ENCODE data around the gene WAS. TPM values are rescaled to one million over a fixed set of nuclear protein-coding genes. Genes with fewer than 3 reads are reported as not detected.

Gene WAS
- polyA plus RNA-seq, 2 of the 4 experiments (the other 2 are of a cell fraction), result 0.05 to 0.44 TPM

- Histone ChIP-seq H3K9me3 (peaks cover 5% of the 10 kb centered on the region; the same call in 1 of the 3 replicates), H3K4me1 (no peaks in the 10 kb centered on the region), H3K27ac (no peak overlapping the region), H3K4me3 (no peak overlapping the region), H3K4me2 (no peak overlapping the region)
- ATAC-seq, result no peak
- FAIRE-seq, result peak; percentile 92
- TF ChIP-seq KDM1A (IDR thresholded peaks at IDR 0.05; ENCODE audit: low read depth) (no peak), PBX3 (IDR thresholded peaks at IDR 0.05) (no peak), HMGXB4 (CRISPR knock-in tag; IDR thresholded peaks at IDR 0.05; ENCODE audit: borderline replicate concordance) (no peak), CHD2 (IDR thresholded peaks at IDR 0.05; ENCODE audit: low read length, partially characterized antibody) (no peak), SREBF2 (IDR thresholded peaks at IDR 0.05) (no peak), ZSCAN20 (CRISPR knock-in tag; IDR thresholded peaks at IDR 0.05) (no peak), MAZ (IDR thresholded peaks at IDR 0.05; ENCODE audit: borderline replicate concordance, low read depth, low read length) (no peak), JUN (IDR thresholded peaks at IDR 0.05) (no peak), MAFK (IDR thresholded peaks at IDR 0.05; ENCODE audit: partially characterized antibody) (no peak), TP53 (CRISPR knock-in tag; IDR thresholded peaks at IDR 0.05) (no peak), MAX (IDR thresholded peaks at IDR 0.05) (no peak), NPAS2 (CRISPR knock-in tag; IDR thresholded peaks at IDR 0.05; ENCODE audit: borderline replicate concordance) (no peak), EHF (CRISPR knock-in tag; IDR thresholded peaks at IDR 0.05) (no peak), ELK1 (IDR thresholded peaks at IDR 0.05; ENCODE audit: low read depth, low read length) (no peak), PHF8 (IDR thresholded peaks at IDR 0.05; ENCODE audit: borderline replicate concordance, low read depth) (no peak), JUNB (IDR thresholded peaks at IDR 0.05) (no peak), HOXB5 (CRISPR knock-in tag; IDR thresholded peaks at IDR 0.05) (no peak), ATOH8 (CRISPR knock-in tag; IDR thresholded peaks at IDR 0.05; ENCODE audit: low read depth) (no peak), GATA3 (IDR thresholded peaks at IDR 0.05; ENCODE audit: borderline replicate concordance) (no peak), EP300 (IDR thresholded peaks at IDR 0.05) (no peak)
- ChIA-PET POLR2A (interaction anchor here (1.4 kb wide), 1 partner anchor 9 kb away, joined by 5 read pairs; no protein-coding TSS in a partner anchor), CTCF (interaction anchor here (1.5 kb wide), 1 partner anchor 80 kb away, joined by 4 read pairs; no protein-coding TSS in a partner anchor)
- DNase-seq (ENCODE audit: low read depth in 1 of 2, low spot score in 1 of 2), result no peak
Measured at GRCh38 chrX:48728653-48729052, 45.1 kb downstream of the WAS start.

GRCh38 chrX:48736303-48736702 is 52.7 kb downstream of the WAS start:
- WGBS (ENCODE audit: missing lambda C conversion rate), result 100% methylated on average over 1 of the region's 1 CpG
- DNase-seq (ENCODE audit: low read depth in 1 of 2, low spot score in 1 of 2) (no peak), ATAC-seq (no peak), FAIRE-seq (no peak)
- Histone ChIP-seq H3K4me3 (peak overlapping the region; percentile 30; the same call in 1 of the 3 replicates), H3K4me2 (peak overlapping the region; percentile 73), H3K27ac (peak overlapping the region; percentile 59 to 77; a peak in 5 of 6 replicates), H3K9me3 (no peaks in the 10 kb centered on the region), H3K4me1 (peaks cover 6% of the 10 kb centered on the region)
- ChIA-PET CTCF (interaction anchor here (0.7 to 1.2 kb wide), 2 partner anchors 12 to 16 kb away, joined by 3 read pairs; no protein-coding TSS in a partner anchor), POLR2A (interaction anchor here (1.6 kb wide), 1 partner anchor 221 kb away, joined by 8 read pairs; the partner anchor contains the start of gene OTUD5)
- TF ChIP-seq FOXS1 (CRISPR knock-in tag; IDR thresholded peaks at IDR 0.05), result no peak
- no peak for TF ChIP-seq HOXB13 (CRISPR knock-in tag; IDR thresholded peaks at IDR 0.05; ENCODE audit: low read depth)
- no peak for TF ChIP-seq REST (IDR thresholded peaks at IDR 0.05)
- no peak for TF ChIP-seq MAFK (IDR thresholded peaks at IDR 0.05; ENCODE audit: partially characterized antibody)
- no peak for TF ChIP-seq HDAC2 (IDR thresholded peaks at IDR 0.05)
- TF ChIP-seq RARB (CRISPR knock-in tag; IDR thresholded peaks at IDR 0.05), result no peak
- TF ChIP-seq BCL3 (IDR thresholded peaks at IDR 0.05), result no peak
- TF ChIP-seq RAD21 (conservative IDR thresholded peaks at IDR 0.05 in 1 of 2, IDR thresholded peaks at IDR 0.05 in 1 of 2), result no peak
- no peak for TF ChIP-seq CEBPB (IDR thresholded peaks at IDR 0.05)
- TF ChIP-seq ZFP36 (IDR thresholded peaks at IDR 0.05; ENCODE audit: borderline replicate concordance, partially characterized antibody), result no peak
- no peak for TF ChIP-seq GATA3 (IDR thresholded peaks at IDR 0.05; ENCODE audit: borderline replicate concordance)

All from A549 (cell line).